H9 (cell line): ENCODE measurements around the gene CCDC138. TPM values are rescaled to one million over a fixed set of nuclear protein-coding genes. Genes with fewer than 3 reads are reported as not detected.
A peak's percentile ranks its signal among the peaks of the same experiment; 100 is the strongest.

Experiments
- DNase-seq: peaks from one replicate; pipeline ENCODE4 v3.0.0-alpha.2; 2017
- H2AFZ ChIP-seq: one replicate; pipeline ENCODE4 v1.6.1; 2013; ENCODE audit warnings: mild to moderate bottlenecking, low read length, control low read depth, moderate library complexity
- H2AK5ac ChIP-seq: 2 replicates; pipeline ENCODE4 v1.6.1; 2013; ENCODE audit warnings: low read length, control low read depth, mixed read lengths; ENCODE audit not compliant: insufficient read length
- H2BK120ac ChIP-seq: one replicate; pipeline ENCODE4 v1.6.1; 2013; ENCODE audit warnings: low read depth, mild to moderate bottlenecking, low read length, control low read depth, inconsistent platforms; ENCODE audit not compliant: poor library complexity, severe bottlenecking
- H2BK12ac ChIP-seq: 2 replicates; pipeline ENCODE4 v1.6.1; 2013; ENCODE audit warnings: low read length, control low read depth, mixed read lengths, low read depth; ENCODE audit not compliant: insufficient read length
- H2BK15ac ChIP-seq: 2 replicates; pipeline ENCODE4 v1.6.1; 2013; ENCODE audit warnings: low read depth, low read length, control low read depth
- H2BK20ac ChIP-seq: one replicate; pipeline ENCODE4 v1.6.1; 2013; ENCODE audit warnings: low read depth, mild to moderate bottlenecking, low read length, control low read depth, inconsistent platforms; ENCODE audit not compliant: poor library complexity, severe bottlenecking
- H2BK5ac ChIP-seq: 2 replicates; pipeline ENCODE4 v1.6.1; 2013; ENCODE audit warnings: low read length, control low read depth, mixed read lengths; ENCODE audit not compliant: insufficient read length
- H3K14ac ChIP-seq: 2 replicates; pipeline ENCODE4 v1.6.1; 2013; ENCODE audit warnings: low read length, control low read depth; ENCODE audit not compliant: insufficient read depth
- H3K18ac ChIP-seq: 2 replicates; pipeline ENCODE4 v1.6.1; 2013; ENCODE audit warnings: low read depth, mild to moderate bottlenecking, mixed read lengths, low read length, control low read depth; ENCODE audit not compliant: insufficient read length
- H3K23ac ChIP-seq: 2 replicates; pipeline ENCODE4 v1.6.1; 2013; ENCODE audit warnings: low read length, control low read depth, mixed read lengths, low read depth; ENCODE audit not compliant: insufficient read length
- H3K23me2 ChIP-seq: 2 replicates; pipeline ENCODE4 v1.6.1; 2013; ENCODE audit warnings: low read depth, mild to moderate bottlenecking, mixed read lengths, low read length, control low read depth; ENCODE audit not compliant: insufficient read length, poor library complexity, severe bottlenecking
- H3K27ac ChIP-seq: 2 replicates; pipeline ENCODE4 v1.5.1; 2013; ENCODE audit warnings: low read length, control low read depth, mixed read lengths, low read depth; ENCODE audit not compliant: insufficient read length
- H3K27me3 ChIP-seq: 2 replicates; pipeline ENCODE4 v1.6.1; 2013; ENCODE audit warnings: low read length, control low read depth, inconsistent platforms; ENCODE audit not compliant: insufficient read depth
- H3K4ac ChIP-seq: 2 replicates; pipeline ENCODE4 v1.6.1; 2013; ENCODE audit warnings: low read depth, mild to moderate bottlenecking, control low read depth, inconsistent platforms, low read length, moderate library complexity
- H3K4me1 ChIP-seq: 2 replicates; pipeline ENCODE4 v1.6.1; 2013; ENCODE audit warnings: low read length, control low read depth, inconsistent platforms; ENCODE audit not compliant: insufficient read depth
- H3K4me2 ChIP-seq: 2 replicates; pipeline ENCODE4 v1.6.1; 2013; ENCODE audit warnings: low read length, control low read depth, mixed read lengths; ENCODE audit not compliant: insufficient read length, insufficient read depth
- H3K56ac ChIP-seq: 2 replicates; pipeline ENCODE4 v1.6.1; 2013; ENCODE audit warnings: low read depth, mild to moderate bottlenecking, mixed read lengths, low read length, control low read depth; ENCODE audit not compliant: insufficient read length
- H3K79me1 ChIP-seq: 2 replicates; pipeline ENCODE4 v1.6.1; 2013; ENCODE audit warnings: low read depth, mild to moderate bottlenecking, moderate library complexity, low read length, control low read depth, inconsistent platforms; ENCODE audit not compliant: insufficient read depth, poor library complexity, severe bottlenecking
- H3K79me2 ChIP-seq: 2 replicates; pipeline ENCODE4 v1.6.1; 2013; ENCODE audit warnings: low read length, control low read depth, inconsistent platforms; ENCODE audit not compliant: insufficient read depth
- H3K9ac ChIP-seq: 2 replicates; pipeline ENCODE4 v1.6.1; 2013; ENCODE audit warnings: low read length, control low read depth, mixed read lengths; ENCODE audit not compliant: insufficient read length; ENCODE audit errors: extremely low read depth
- H3K9me3 ChIP-seq: one replicate; pipeline ENCODE4 v1.6.1; 2013; ENCODE audit warnings: low read depth, low read length, inconsistent platforms; ENCODE audit not compliant: control insufficient read depth
- H3T11ph ChIP-seq: one replicate; pipeline ENCODE4 v1.6.1; 2013; ENCODE audit warnings: mild to moderate bottlenecking, low read length, control low read depth, inconsistent platforms
- H4K20me1 ChIP-seq: one replicate; pipeline ENCODE4 v1.6.1; 2013; ENCODE audit not compliant: control insufficient read depth, insufficient read length, insufficient read depth
- H4K5ac ChIP-seq: 2 replicates; pipeline ENCODE4 v1.6.1; 2013; ENCODE audit warnings: low read depth, mild to moderate bottlenecking, mixed read lengths, low read length, control low read depth; ENCODE audit not compliant: insufficient read length
- H4K8ac ChIP-seq: replicated peaks from 2 replicates; pipeline ENCODE4 v1.6.1; 2013; ENCODE audit warnings: low read length, control low read depth, mixed read lengths, low read depth; ENCODE audit not compliant: insufficient read length
- H4K91ac ChIP-seq: 2 replicates; pipeline ENCODE4 v1.6.1; 2013; ENCODE audit warnings: low read depth, mild to moderate bottlenecking, moderate library complexity, mixed read lengths, low read length, control low read depth; ENCODE audit not compliant: insufficient read length
- H3K27ac Mint-ChIP-seq, 3 experiments: 2 replicates in 2 of 3; 3 replicates in 1 of 3; pipeline ENCODE4 v1.8.0; 2020 to 2021; ENCODE audit warnings: mixed read lengths in 3 of 3, mild to moderate bottlenecking in 1 of 3, moderate library complexity in 1 of 3
- H3K27me3 Mint-ChIP-seq: 2 replicates; pipeline ENCODE4 v1.8.0; 2021; ENCODE audit warnings: low read depth, mild to moderate bottlenecking, moderate library complexity, mixed read lengths
- H3K36me3 Mint-ChIP-seq, 3 experiments: 2 replicates in 2 of 3; 3 replicates in 1 of 3; pipeline ENCODE4 v1.8.0; 2020 to 2021; ENCODE audit warnings: low read depth in 3 of 3, mixed read lengths in 3 of 3; ENCODE audit not compliant: insufficient read depth in 1 of 3
- H3K4me1 Mint-ChIP-seq, 2 experiments: 2 replicates each; pipeline ENCODE4 v1.8.0; 2020; ENCODE audit warnings: mixed read lengths in 2 of 2
- H3K4me3 Mint-ChIP-seq, 2 experiments: 2 replicates in 1 of 2; 3 replicates in 1 of 2; pipeline ENCODE4 v1.8.0; 2020 to 2021; ENCODE audit warnings: mild to moderate bottlenecking in 2 of 2, mixed read lengths in 2 of 2, moderate library complexity in 1 of 2
- H3K9me3 Mint-ChIP-seq, 2 experiments: 2 replicates in 1 of 2; 3 replicates in 1 of 2; pipeline ENCODE4 v1.8.0; 2020; ENCODE audit warnings: mild to moderate bottlenecking in 2 of 2, mixed read lengths in 2 of 2, moderate library complexity in 1 of 2
- WGBS: extraction: QIAGEN DNeasy Blood & Tissue Kit; methylation state at CpG from one replicate; pipeline ENCODE4 v1.1.7; 2013; ENCODE audit warnings: missing lambda C conversion rate, low lambda C conversion rate, mixed read lengths; ENCODE audit not compliant: insufficient read length; ENCODE audit errors: extremely low coverage; 5-methylcytosine and 5-hydroxymethylcytosine counted together
- total RNA-seq: library from RNA; stranded (reverse); gene quantifications from 2 replicates; pipeline ENCODE4 v1.2.1, GENCODE V29; 2021
- TF ChIP-seq, protein P1 (sequence below): fragments of 200-600 bp; sonication (generic); conservative IDR thresholded peaks from 3 replicates; pipeline ENCODE4 v1.8.0; 2021; ENCODE audit warnings: antibody characterized with exemption, mild to moderate bottlenecking

CCDC138 gene
- total RNA-seq, 1 experiment from 2014 or later: 32.7 TPM

DNA sequence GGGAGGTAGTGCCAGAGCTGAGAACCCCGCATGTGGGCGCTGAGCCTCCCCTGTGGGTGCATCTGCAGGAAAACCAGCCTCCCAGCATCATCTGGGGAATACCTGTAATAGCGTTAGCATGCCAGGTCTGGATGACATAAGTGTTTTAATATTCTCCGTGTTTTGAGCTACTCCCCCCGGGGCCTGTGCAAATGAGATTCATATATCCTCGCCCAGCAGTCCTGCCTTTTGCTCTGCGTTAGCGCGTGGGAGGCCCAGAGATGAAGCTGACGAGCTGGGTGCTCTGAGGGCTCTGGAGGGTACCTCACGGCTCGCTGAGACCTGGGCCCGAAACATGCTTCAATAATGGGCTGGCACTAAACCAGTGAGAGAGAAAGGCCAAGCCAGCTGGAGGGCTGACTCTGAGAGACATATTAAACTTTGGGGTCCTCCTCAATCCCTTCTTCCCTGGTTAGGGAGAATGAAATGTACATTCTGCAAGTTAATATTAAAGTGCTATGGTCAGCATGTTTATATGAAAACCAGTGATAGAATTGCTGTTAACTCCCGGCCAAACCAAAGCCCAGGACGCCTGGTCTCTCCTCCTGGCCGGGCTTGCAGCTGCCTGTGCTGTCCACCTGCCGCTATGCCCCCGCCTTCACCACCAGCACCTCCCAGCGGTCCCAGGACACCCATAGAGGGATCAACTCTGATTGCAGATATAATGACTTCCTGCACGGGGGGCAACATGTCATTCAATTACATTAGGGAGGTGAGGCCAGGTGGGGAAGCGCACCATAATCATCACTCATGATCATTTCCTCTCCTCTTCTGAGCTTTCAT, 125.4 kb downstream of the CCDC138 start:
- Histone ChIP-seq H4K20me1 (no peaks in the 10 kb centered on the region), H2AFZ (no peak overlapping the region), H3K9me3 (no peaks in the 10 kb centered on the region), H3T11ph (no peak overlapping the region), H2BK12ac (no peak overlapping the region), H2AK5ac (no peak overlapping the region), H2BK15ac (no peak overlapping the region), H4K5ac (no peak overlapping the region), H3K23ac (no peak overlapping the region), H3K14ac (no peak overlapping the region), H2BK20ac (no peak overlapping the region), H3K4me1 (no peaks in the 10 kb centered on the region), H2BK120ac (no peak overlapping the region), H2BK5ac (no peak overlapping the region), H3K23me2 (no peaks in the 10 kb centered on the region), H3K4ac (no peak overlapping the region), H4K91ac (no peak overlapping the region), H4K8ac (no peak overlapping the region), H3K56ac (no peak overlapping the region), H3K27ac (no peak overlapping the region), H3K4me2 (no peak overlapping the region), H3K18ac (no peak overlapping the region), H3K27me3 (no peaks in the 10 kb centered on the region), H3K9ac (no peak overlapping the region), H3K79me1 (no peaks in the 10 kb centered on the region), H3K79me2 (no peaks in the 10 kb centered on the region)
- Mint-ChIP-seq H3K4me3 (no peak overlapping the region), H3K4me1 (no peaks in the 10 kb centered on the region), H3K27me3 (peaks cover 2% of the 10 kb centered on the region; the same call in 1 of the 2 replicates), H3K36me3 (no peaks in the 10 kb centered on the region), H3K9me3 (no peaks in the 10 kb centered on the region), H3K27ac (no peak overlapping the region; a peak in 1 of 7 replicates)
- WGBS: no CpG with 5 or more reads among the region's 21 CpGs
- TF ChIP-seq, protein P1, sequence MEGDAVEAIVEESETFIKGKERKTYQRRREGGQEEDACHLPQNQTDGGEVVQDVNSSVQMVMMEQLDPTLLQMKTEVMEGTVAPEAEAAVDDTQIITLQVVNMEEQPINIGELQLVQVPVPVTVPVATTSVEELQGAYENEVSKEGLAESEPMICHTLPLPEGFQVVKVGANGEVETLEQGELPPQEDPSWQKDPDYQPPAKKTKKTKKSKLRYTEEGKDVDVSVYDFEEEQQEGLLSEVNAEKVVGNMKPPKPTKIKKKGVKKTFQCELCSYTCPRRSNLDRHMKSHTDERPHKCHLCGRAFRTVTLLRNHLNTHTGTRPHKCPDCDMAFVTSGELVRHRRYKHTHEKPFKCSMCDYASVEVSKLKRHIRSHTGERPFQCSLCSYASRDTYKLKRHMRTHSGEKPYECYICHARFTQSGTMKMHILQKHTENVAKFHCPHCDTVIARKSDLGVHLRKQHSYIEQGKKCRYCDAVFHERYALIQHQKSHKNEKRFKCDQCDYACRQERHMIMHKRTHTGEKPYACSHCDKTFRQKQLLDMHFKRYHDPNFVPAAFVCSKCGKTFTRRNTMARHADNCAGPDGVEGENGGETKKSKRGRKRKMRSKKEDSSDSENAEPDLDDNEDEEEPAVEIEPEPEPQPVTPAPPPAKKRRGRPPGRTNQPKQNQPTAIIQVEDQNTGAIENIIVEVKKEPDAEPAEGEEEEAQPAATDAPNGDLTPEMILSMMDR: no peak
- DNase-seq: peak; percentile 17
